ENCODE results near the gene ZC3HAV1L.

Gene ZC3HAV1L

DNA sequence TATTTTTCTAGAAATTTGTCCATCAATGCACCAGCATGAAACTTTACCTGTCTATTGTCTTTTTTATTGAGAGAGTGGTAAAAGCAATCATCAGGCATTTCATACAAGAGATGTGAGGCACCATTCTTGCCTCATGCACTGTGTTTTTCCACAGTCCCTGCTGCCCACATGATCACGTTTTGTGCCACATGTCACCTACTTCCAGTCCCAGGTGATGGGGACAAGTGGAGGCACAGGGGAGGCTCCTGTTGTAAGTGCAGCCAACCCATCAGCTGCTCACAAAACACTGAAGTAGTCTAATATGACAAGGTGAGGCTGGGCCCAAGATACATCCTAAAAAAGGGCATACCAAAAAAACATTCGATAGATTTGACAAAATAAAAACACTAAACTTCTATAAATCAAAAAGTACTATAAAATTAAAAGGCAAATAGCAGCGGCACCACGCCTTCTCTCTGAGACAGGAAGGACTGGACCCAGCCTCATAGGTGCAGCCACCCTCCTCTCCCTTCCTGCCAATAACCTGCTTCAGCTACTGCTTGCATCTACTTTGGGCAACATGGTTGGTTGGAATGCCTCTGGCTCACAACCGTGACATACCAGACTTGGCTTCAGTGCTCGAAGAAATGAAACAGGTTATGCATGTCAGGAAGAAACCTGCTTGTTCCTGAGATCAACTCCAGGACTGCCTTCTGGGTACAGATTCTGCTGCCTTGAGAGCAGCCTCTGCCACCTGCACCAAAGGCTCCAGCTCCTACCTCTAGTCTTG is 2.3 kb downstream of the ZC3HAV1L start:
- H3K9me2 ChIP-seq (ENCODE audit: low read depth, low read length), result no peaks in the 10 kb centered on the region
- H3K4me1 ChIP-seq (ENCODE audit: insufficient read depth, low read length, severe bottlenecking), result no peaks in the 10 kb centered on the region
- TF ChIP-seq EZH2 (IDR thresholded peaks at IDR 0.05; ENCODE audit: borderline replicate concordance, low read length) (no peak), CTCF (IDR thresholded peaks at IDR 0.05; ENCODE audit: low read length) (no peak)

DNA sequence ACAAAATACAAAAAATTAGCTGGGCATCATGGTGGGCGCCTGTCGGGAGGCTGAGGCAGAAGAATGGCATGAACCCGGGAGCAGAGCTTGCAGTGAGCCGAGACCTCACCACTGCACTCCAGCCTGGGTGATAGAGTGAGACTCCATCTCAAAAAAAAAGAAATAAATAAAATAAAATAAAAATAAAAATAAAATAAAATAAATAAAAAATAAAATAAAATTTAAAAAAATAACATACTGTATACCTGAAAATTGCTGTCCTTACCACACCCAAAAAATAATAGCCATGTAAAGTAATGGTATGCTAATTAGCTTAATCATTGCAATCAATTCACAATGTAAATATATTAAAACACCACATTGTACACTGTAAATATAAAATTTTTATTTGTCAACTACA is 3.4 kb downstream of the ZC3HAV1L start:
- Histone ChIP-seq H3K36me3 (ENCODE audit: insufficient read depth, low read length) (no peaks in the 10 kb centered on the region), H3F3A (ENCODE audit: insufficient read depth, low read length) (no peaks in the 10 kb centered on the region), H2AFZ (ENCODE audit: low read length) (no peak overlapping the region), H3K79me2 (ENCODE audit: insufficient read depth, low read length) (no peaks in the 10 kb centered on the region), H3K9me3 (ENCODE audit: low read length) (no peaks in the 10 kb centered on the region), H3K9me2 (ENCODE audit: low read depth, low read length) (no peaks in the 10 kb centered on the region), H3K9ac (ENCODE audit: low read length) (no peak overlapping the region), H3K27ac (ENCODE audit: low read depth, low read length, poor library complexity, severe bottlenecking) (no peak overlapping the region), H3K4me2 (ENCODE audit: low read length) (no peak overlapping the region), H3K27me3 (ENCODE audit: insufficient read depth, low read length) (0 out of 2 replicates have a peak, but pooled peaks cover 4% of the 10 kb centered on the region), H3K4me3 (ENCODE audit: low read depth, low read length, poor library complexity, severe bottlenecking) (no peak overlapping the region), H4K20me1 (ENCODE audit: insufficient read depth, low read length) (no peaks in the 10 kb centered on the region), H3K4me1 (ENCODE audit: insufficient read depth, low read length, severe bottlenecking) (no peaks in the 10 kb centered on the region)
- TF ChIP-seq CTCF (IDR thresholded peaks at IDR 0.05; ENCODE audit: low read length) (no peak), EZH2 (IDR thresholded peaks at IDR 0.05; ENCODE audit: borderline replicate concordance, low read length) (no peak)

More for the DNA sequence above, 2.3 kb downstream of the ZC3HAV1L start:
- H3K36me3 ChIP-seq (ENCODE audit: insufficient read depth, low read length), result no peaks in the 10 kb centered on the region
- no peaks in the 10 kb centered on the region for H3K79me2 ChIP-seq (ENCODE audit: insufficient read depth, low read length)
- H2AFZ ChIP-seq (ENCODE audit: low read length), result no peak overlapping the region
- no peaks in the 10 kb centered on the region for H3K9me3 ChIP-seq (ENCODE audit: low read length)
- no peak overlapping the region for H3K4me2 ChIP-seq (ENCODE audit: low read length)
- H3F3A ChIP-seq (ENCODE audit: insufficient read depth, low read length), result no peaks in the 10 kb centered on the region
- H3K9ac ChIP-seq (ENCODE audit: low read length), result no peak overlapping the region
- no peak overlapping the region for H3K27ac ChIP-seq (ENCODE audit: low read depth, low read length, poor library complexity, severe bottlenecking)
- no peak overlapping the region for H3K4me3 ChIP-seq (ENCODE audit: low read depth, low read length, poor library complexity, severe bottlenecking)
- no peaks in the 10 kb centered on the region for H4K20me1 ChIP-seq (ENCODE audit: insufficient read depth, low read length)
- H3K27me3 ChIP-seq (ENCODE audit: insufficient read depth, low read length), result 0 out of 2 replicates have a peak, but pooled peaks cover 4% of the 10 kb centered on the region

DNA sequence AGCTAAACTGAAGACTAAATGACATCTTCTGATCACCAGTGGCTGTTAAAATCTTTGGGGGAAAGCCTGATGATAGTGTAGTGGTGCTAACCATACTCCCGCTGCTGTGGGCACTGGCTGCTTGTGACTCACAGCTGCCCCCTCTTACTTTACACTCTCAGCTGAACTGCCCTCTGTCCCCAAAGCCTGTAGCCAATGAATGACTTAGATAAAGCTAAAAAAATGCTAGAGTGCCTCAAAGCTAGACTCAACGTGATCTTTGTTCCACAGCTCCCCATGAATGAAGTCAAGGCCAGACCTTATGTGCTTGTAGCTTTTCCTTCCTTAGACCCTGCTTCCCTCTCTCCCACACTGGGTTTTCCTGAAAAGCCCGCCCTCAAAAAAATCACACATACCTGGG is 6.5 kb downstream of the ZC3HAV1L start:
- H4K20me1 ChIP-seq (ENCODE audit: insufficient read depth, low read length), result no peaks in the 10 kb centered on the region
- no peaks in the 10 kb centered on the region for H3K9me3 ChIP-seq (ENCODE audit: low read length)
- TF ChIP-seq CTCF (IDR thresholded peaks at IDR 0.05; ENCODE audit: low read length) (no peak), EZH2 (IDR thresholded peaks at IDR 0.05; ENCODE audit: borderline replicate concordance, low read length) (no peak)
- no peak overlapping the region for H2AFZ ChIP-seq (ENCODE audit: low read length)
- H3K27ac ChIP-seq (ENCODE audit: low read depth, low read length, poor library complexity, severe bottlenecking), result no peak overlapping the region
- no peak overlapping the region for H3K4me2 ChIP-seq (ENCODE audit: low read length)
- no peaks in the 10 kb centered on the region for H3K4me1 ChIP-seq (ENCODE audit: insufficient read depth, low read length, severe bottlenecking)
- H3K36me3 ChIP-seq (ENCODE audit: insufficient read depth, low read length), result no peaks in the 10 kb centered on the region
- H3K27me3 ChIP-seq (ENCODE audit: insufficient read depth, low read length), result 0 out of 2 replicates have a peak, but pooled peaks cover 3% of the 10 kb centered on the region
- H3F3A ChIP-seq (ENCODE audit: insufficient read depth, low read length), result no peaks in the 10 kb centered on the region
- no peaks in the 10 kb centered on the region for H3K79me2 ChIP-seq (ENCODE audit: insufficient read depth, low read length)
- no peaks in the 10 kb centered on the region for H3K9me2 ChIP-seq (ENCODE audit: low read depth, low read length)
- H3K4me3 ChIP-seq (ENCODE audit: low read depth, low read length, poor library complexity, severe bottlenecking), result no peak overlapping the region
- H3K9ac ChIP-seq (ENCODE audit: low read length), result no peak overlapping the region

Measured in OCI-LY1 (cell line).